DMS114 treated with DMSO at 0.1 percent for 48 hours (cell line): ENCODE results near the gene CDSN.

Experiments
- DNase-seq: peaks from one replicate; lab custom pipeline; 2025; ENCODE audit not compliant: unreplicated experiment; lab: John Stamatoyannopoulos, UW

The CDSN gene

DNA sequence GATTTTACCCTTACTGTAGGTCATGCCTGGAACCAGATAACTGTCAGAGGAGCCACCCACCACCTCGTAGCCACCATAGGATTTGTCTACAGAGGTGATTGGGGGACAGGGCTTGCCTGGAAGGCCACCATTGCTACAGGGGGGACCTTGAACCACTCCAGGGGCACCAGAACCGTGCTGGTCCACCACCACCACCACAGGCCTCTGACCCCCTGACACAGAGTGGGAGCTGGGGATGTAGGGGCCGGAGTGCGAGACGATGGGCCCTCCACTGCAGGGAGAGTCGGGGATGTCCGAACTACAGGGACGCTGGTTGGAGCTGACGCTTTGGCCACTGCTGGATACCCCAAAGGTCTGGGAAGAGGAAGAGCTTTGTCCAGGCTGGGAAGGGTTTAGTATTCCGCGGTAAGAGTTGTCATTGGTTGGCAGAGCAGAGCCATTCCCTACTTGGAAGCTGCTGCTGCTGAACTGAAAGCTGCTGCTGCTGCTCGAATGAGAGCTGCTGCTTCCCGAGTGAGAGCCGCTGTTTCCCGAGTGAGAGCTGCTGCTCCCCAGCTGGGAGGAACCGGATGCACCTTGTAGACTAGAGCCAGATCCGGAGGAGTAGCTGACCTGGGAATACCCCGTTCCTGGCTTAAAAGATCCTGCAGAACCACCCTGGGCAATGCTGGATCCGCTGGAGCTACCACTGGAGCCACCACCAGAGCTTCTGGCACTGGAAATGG lies 3.4 kb downstream of the CDSN start:
- DNase-seq = no peak

DNA sequence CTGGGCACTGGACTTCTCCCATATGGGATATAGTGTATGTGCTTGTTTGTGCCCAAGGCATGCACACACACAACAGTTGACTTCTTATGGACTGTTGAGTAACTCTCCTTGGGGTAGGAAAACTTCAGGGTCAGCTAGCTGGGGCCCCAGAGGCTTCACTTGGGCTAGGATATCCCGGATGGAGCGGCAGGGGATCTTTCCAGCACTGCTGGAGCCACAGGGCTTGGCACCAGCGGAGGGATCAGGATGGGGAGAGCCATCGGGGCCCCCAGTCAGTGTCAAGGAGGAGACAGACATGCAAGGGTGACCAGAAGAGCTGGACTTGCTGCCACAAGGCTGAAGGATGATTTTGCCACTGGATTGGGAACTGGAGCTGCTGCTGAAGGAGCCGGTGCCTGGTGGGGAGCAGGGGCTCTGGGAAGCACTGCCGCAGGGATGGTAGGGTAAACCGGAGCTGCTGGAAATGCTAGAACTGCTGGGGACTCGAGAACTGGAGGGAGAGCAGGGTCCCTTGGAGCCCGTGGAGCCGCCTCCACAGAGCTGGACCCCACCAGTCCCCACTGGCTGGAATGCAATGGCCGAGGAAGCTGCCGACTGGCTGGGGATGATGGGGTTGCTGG lies 4.2 kb downstream of the CDSN start:
- no peak for DNase-seq

DNA sequence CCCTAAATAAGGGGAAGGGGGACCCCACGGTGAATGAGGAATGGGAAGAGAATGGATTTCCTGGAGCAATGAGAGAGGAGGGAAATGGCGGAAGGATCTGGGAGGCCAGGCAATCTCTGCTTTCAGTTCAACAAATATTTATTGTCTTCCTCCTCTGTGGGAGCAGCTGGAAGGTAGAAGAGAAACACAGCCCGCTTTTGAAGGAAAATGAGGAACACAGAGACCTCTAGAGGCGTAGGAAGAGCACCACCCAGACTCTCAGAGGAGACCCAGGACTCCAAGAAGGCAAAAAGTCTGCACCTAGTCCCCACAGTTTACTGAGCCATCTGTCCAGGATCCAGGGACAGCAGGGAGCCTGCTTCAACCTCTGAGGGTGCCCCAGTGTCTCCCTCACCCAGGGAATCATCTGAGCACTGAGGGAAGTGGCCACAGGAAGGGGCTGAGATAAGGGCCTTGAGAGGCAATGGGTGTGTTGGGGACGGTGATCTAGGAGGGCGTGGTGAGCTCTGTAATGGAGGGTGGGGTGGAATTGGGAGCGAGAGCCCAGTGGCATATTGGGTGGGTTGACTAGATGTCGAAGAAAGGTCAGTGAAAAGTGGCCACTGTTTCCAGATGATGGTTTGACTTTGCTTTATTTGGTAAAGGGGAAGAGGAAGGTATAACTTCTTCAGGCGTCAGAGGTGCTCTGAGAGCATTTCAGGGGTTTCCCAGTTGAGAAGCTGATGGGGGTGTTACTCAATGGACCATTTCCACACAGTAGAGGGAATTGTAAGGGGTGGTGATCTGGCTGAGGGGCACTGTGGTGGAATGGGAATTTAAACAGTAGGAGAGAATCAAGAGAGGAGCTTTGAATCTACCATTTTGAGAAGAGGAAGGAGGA lies 5.0 kb downstream of the CDSN start:
- DNase-seq = no peak

DNA sequence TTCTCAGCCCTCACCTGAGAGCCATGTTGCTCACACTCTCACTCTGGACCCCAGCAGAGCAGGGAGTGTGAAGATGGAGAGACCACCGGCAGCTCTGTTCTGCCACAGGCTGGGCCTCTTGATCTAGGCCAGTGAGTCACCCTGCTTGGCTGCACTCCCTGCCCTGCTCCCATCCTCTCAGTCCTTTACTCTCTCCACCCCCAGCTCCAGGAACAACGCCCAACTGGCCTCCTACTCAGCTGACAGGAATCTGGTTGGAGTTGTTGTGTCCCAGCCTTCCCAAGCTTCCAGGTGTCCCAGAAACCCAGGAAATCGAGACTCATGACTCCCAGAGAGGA lies 5.7 kb downstream of the CDSN start, which contains the start of gene PSORS1C1:
TSS of gene PSORS1C1 (plus strand) at position 260 of the 338 bp plus-strand sequence. CDS start 14,833 bp downstream, outside the sequence.
- no peak for DNase-seq

DNA sequence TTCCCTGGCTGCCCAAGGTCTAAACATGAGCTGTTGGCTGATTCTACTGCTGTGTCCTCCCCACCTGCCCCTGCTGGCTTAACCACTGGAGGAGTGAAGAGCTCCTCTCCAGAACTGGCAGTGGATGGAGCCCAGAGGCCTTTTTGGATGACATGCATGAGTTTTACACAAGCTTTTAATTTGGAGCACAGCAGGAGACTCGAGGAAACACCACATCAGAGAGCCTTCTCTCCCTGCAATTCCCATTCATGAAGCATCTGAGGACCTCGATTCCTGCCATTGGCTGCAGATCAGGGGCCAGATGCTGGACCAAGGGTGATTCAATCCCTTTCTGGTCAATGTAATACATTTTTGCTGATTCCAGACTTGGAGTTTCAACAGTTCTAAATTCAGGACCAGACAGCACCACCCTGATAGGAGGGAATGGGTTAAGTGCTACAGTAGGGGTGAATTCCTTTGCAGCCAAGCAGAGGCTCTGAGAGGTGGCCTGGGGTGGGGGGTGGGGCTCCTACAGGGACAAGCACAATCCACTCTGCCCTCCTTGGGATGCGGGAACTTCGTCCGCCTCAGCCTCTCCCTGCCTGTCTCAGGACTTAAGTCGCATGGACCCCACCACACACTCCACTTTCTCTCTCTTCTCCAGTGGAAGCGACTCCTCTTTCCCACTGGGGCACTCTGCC lies 6.2 kb downstream of the CDSN start:
- DNase-seq = no peak

DNA sequence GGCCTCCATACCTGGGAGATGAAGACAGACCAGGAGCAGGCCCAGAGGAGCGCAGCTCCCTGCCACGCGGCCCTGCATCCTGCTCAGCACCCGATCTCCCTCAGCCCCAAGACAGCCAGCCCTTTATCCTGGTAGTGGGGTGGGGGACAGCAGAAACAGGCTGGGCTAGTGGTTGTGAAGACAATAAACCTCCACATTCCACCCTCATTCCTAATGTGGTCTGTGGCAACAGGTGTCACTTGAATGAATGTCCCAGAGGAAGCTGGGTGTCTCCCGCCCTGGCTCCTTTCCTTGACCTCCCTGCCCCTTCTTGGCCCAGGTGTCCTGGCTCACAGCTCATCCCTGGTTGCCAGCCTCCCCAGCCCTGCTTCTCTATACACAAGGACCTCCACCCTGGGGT lies 7.8 kb downstream of the CDSN start, which contains the start of gene C6orf15:
TSS of gene C6orf15 (minus strand) at position 98 of the 400 bp plus-strand sequence. CDS start at position 78, 20 bp downstream.
- no peak for DNase-seq

DNA sequence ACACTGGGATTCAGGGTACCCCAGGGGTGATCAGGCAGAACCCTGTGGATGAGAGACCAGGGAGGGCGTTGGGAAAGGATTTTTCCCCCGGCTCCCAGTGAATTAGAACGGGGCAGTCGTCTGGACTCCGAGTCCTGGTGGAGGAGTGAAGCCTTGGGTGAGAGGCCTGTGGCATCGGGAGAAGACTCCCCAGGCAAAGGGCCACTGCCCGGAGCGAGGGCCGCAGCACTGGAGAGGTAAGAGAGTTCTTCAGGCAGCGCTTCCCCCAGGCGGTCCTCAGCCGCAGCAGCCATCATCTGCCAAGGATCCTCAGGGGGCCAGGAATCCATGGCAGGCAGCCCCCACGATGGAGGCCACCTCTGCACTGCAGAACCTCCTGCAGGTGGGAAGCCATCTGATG lies 8.5 kb downstream of the CDSN start:
- no peak for DNase-seq

DNA sequence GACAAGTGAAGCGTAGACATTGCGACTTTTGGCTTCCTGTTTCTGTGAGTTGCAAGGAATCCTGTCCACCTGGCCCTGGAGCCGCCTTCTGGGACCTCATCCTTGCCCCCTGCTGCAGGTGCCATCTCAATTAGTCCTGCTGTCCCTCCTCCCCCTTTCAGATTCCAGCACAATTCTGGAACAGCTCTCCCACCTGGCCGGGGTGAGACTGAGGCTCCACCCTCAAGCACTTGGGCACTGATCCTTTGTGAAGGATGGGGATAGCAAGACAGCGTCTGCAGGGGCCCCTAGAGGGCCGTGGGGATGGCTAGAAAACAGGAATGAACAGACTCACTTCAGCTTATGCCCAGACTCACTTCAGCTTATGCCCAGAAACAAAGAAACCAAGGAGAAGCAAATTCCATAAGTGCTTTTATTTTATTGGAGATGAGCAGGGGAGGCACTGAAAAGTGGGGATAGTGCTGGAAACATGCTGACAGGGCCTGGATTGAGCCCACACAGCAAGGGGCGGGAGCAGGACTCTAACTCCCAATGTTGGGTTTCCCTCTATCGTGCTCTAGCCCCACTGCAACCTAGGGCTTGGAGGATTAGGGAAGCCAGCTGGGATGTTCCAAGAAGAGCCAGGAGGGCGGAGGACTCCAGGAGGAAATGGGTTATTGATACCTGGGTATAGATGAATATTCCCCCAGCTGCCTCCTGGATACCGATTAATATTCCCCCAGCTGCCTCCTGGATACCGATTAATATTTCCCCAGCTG lies 9.2 kb downstream of the CDSN start:
- no peak for DNase-seq

DNA sequence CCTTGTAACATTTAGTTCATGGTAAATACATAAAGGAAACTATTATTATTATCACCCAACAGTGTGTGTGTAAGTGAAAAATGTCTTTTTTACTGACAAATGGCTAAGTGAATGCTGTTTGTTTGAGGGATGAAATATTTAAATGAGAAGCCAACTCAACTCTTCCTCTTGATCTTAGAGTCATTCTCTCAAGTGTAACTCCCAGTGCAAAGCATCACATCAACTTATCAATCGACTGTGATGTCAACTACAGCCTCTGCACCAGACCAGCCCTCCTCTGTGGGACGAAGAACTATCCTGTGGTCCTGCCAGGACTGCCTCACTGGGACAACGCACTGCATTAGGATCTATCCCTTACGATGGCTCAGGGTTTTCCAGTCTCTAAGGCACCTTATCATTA lies 13.2 kb downstream of the CDSN start:
- DNase-seq = no peak

DNA sequence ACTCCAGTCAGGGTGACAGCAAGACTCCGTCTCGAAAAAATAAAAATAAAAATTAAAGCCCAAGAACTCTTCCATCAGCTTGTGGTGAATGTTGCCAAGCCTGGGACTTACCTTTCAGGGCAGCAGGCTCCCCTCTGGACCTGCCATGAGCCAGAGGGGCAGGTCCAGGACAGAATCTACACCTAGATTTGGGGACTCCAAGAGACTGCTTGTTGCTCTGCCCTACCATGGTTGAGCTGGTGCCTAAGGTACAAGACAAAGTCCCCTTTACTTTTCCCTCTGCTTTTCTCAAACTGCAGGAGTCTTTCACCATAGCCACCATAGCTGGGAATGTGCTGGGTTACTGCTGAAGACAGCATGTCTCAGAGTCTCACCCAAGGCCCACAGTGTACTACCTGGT lies 17.1 kb downstream of the CDSN start:
- no peak for DNase-seq

DNA sequence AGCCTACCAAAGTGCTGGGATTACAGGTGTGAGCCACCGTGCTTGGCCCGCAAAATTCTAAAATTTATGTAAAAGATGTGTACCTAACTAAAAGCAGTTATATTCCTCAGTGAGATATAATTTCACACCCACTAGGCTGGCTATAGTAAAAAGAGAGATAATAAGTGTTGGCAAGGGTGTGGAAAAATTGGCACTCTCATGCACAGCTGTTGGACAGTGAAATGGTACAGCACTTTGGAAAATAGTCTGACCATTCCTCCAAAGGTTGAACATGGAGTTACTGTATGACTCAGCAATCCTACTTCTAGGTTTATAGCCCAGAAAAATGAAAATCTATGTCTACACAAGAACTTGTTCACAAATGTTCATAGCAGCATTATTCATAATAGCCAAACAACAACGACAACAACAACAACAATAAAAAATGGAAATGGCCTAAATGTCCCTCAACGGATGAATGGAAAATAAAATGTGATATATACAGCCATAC lies 21.8 kb downstream of the CDSN start:
- DNase-seq = no peak

DNA sequence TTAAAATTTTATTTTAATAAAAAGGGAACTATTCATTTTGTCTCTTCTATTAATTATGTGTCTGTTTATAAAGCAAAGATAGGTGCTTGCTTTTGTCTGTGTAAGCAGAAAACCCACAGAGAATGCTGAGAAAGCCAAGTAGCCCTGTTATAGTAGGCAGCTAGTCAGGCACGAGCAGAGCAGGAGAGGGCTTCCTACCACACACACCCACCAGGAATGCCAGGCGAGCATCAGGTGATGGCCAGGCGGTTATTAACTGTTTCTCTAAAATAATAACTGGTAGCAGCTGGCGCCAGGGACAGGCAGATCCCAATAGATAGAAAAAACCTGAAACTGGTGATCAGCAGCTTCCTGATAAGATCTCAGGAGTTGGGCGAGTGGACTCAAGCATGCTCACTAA lies 23.6 kb downstream of the CDSN start:
- DNase-seq = no peak

DNA sequence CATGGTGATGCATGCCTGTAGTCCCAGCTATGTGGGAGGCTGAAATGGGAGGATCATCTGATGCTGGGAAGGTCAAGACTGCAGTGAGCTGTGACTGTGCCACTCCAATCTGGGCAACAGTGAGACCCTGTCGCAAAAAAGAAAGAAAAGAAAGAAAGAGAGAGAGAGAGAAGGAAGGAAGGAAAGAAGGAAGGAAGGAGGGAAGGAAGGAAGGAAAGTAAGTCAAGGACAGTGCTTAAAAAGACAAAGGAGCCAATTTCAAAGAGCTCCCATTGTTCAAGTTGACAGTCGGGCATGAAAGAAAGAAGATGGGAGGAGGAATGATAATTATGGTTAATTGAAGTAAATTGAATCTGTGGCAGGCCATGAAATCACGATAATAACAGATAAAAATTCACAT lies 24.0 kb downstream of the CDSN start:
- no peak for DNase-seq

DNA sequence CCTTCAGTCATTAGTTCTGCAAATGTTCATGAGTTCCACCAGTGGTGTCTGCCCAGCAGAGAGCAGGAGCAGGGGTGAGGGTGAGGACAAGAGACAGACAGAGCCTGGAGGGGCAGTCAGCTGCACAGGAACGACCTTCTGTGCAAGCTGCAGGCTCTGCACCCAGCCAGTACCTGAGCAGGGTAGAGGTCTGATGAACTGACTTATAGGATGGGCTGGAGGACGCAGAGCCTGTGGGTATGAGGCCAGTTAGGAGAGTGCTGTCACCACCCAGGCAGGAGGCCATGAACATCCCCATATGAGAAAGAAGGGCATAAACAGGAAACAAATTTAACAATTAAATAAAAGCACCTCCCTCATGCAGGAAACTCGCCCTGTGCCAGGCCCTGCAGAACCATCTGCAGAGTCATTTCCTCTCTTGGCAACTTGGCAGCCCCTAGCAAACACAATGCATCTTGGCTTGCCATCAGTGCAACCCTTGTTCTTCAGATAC lies 25.8 kb downstream of the CDSN start:
- DNase-seq = no peak

DNA sequence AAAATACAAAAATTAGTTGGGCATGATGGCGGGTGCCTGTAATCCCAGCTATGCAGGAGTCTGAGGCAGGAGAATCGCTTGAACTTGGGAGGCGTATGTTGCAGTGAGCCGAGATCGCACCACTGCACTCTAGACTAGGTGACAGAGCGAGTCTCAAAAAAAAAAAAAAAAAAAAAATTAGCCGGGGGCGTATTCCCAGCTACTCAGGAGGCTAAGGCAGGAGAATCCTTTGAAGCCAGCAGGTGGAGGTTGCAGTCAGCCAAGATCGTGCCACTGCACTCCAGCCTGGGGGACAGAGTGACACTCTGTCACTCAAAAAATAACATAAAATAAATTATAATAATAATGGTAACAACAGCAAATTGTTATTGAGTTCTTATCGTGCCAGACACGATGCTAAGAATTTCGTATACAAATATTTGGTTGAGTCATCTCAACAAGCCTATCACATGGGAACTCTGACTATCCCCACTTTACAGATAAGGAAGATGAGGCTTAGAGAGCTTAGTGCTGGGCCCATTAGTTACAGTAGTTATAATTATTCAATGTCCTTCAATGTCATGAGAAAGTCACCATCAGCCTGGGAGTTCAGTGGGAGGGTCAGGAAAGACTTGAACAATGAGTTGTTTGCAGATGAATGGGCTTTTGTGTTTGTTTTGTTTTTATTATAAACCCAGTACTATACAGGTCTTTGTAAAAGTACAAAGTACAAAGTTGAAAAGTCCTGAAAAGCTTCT lies 27.3 kb downstream of the CDSN start:
- no peak for DNase-seq

DNA sequence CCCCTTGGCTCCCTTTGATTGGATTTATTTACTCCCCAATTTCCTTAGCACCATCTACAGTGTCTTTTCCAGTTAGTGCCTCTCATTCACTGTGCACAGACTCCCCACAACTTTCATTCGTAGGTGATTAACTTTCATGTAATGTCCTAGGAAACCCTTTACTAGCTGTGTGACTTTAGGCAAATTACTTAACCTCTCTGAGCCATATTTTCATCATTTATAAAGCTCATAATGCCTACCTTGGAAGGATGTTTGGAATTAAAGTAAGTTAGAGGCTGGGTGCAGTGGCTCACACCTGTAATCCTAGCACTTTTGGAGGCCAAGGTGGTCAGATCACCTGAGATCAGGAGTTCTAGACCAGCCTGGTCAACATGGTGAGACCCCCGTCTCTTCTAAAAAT lies 28.0 kb downstream of the CDSN start:
- no peak for DNase-seq

DNA sequence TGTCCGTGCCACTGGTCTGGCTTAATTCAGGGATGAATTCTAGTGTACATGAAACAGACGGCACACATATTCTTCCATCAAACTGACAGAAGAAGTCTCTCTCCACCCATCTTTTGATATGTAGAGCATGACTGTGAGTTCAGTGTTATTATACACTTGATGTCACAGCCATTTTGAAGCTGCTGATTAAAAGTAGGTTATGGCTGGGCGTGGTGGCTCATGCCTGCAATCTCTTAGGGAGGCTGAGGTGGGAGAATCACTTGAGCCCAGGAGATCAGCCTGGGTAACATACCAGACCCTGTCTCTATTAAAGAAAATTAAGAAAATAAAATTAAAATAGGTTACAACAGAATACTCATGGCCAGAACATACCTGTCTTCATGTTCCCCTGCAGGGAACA lies 28.6 kb downstream of the CDSN start:
- DNase-seq = no peak

DNA sequence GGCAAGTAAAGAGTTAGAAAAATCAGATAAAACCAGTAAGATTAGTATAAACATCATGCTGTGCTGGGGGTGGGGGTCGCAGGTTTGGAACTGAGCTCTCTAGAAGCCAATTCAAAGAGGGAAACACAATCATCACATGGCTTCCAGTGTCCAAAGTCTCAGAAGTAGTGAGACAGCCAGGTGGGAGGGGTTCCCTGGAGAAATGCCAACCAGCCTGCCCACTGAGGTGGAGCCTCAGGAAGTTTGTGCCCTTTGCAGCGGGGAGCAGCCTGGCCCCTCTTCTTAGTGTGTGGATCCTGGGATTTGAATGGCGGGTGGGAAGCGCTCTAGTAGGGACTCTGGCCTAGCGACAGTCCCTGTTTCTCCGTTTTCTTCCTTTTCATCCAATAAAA lies 29.3 kb downstream of the CDSN start:
- no peak for DNase-seq

DNA sequence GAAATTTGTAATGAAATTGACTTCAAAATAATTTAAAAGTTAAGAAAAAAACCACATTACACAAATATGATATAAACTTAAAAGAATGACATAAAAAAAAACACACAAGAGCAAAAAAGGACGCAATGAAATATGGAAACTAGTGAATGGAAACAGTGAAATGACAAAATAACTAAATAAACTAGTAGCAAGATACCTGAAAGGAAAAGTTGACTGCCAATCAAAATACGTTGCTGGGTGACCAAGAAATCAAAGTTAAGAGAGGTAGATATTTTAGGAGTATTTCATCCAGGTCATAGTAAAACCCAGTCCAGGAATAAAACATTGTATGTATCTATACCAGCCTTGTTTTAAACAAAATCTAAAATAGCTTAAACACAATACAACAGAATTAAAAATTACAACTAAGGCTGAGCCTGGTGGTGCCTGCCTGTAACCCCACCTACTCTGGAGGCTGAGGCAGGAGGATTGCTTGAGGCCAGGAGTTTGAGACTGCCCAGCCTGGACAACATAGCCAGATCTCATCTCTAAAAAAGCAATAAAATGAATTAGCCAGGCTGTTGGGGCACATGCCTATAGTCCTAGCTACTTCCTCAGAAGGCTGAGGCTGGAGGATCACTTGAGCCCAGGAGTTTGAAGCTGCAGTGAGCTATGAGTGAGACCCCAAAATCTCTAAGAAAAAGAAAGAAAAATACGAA lies 29.8 kb downstream of the CDSN start:
- no peak for DNase-seq
